CD4-positive, alpha-beta T cell treated with Interleukin-6 at 100 ng/mL for 8 hours (primary cell): ENCODE results near the gene PRIMPOL.
"Not testable (repeated sequence)": the region's sequence is repeated elsewhere in the genome, so short reads cannot be mapped to it uniquely, and the experiment has no call there.

ENCODE experiments used
- DNase-seq: peaks from one replicate; pipeline ENCODE4 v3.0.0-alpha.2; 2020; ENCODE audit warnings: mixed read lengths, low spot score

Gene PRIMPOL

GRCh38 chr4:184713887-184714286 is 64.3 kb downstream of the PRIMPOL start:
- DNase-seq, result no peak

- DNase-seq, result no peak
Observed at GRCh38 chr4:184715526-184715925, 66.0 kb downstream of the PRIMPOL start.

DNA sequence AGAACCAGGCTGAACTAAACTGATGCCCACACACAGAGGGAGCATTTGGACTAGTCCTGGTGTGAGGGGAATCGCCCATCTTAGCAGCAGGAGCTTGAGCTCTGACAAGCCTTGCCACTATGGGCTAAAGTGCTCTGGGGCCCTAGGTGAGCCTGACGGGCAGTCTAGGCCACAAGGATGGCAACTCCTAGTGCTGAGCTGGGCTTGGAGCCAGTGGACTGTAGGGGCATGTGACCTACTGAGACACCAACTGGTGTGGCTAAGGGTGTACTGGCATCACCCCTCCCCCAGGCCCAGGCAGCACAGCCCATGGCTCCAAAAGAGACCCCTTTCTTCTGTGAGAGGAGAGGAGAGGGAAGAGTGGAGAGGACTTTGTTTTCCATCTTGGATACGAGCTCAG is 69.9 kb downstream of the PRIMPOL start:
- DNase-seq, result no peak

DNA sequence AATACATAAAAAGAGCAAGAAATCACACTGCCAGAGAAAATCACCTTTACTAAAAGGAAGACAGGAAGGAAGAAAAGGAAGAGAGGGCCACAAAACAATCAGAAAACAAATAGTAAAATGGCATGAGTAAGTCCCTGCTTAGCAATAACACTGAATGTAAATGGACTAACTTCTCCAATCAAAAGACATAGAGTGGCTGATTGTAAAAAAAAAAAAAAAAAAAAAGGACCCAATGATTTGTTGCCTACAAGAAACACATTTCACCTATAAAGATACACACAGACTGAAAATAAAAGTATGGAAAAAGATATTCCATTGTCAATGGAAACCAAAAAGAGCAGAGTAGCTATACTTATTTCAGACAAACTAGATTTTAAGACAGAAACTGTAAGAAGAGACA is 71.7 kb downstream of the PRIMPOL start:
- DNase-seq, result no peak

DNA sequence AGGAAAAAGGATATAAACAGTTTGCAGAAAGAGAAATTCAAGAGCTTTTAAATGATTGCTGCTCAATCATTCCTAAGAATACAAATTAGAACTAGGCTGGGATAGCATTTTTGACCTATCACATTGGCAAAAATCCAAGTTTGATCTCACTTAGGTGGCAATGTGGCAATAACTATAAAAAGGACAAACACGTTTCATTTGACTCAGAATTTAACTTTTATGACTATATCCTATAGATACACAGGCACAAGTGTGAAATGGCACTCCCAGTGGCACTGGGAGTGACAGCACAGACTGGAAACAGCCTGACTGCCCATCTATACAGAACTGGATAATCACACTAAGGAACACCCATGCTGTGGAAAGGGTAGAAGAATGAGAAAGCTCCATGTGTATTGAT is 73.3 kb downstream of the PRIMPOL start:
- no peak for DNase-seq

DNA sequence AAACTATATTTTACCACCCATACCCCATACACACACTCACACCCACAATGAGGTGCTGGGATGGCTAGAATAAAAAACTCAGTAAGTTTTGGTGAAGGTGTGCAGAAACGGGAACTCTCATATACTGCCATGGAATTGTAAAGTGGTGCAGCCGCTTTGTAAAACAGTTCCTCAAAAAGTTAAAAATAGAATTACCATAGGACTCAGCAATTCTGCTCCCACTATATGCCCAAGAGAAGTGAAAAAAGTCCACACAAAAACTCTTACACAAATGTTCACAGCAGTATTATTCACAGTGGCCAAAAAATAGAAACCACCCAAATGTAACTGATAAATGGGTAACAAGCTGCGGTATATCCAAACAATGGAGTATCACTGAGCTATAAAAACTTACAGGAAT is 77.9 kb downstream of the PRIMPOL start:
- DNase-seq, result no peak

DNA sequence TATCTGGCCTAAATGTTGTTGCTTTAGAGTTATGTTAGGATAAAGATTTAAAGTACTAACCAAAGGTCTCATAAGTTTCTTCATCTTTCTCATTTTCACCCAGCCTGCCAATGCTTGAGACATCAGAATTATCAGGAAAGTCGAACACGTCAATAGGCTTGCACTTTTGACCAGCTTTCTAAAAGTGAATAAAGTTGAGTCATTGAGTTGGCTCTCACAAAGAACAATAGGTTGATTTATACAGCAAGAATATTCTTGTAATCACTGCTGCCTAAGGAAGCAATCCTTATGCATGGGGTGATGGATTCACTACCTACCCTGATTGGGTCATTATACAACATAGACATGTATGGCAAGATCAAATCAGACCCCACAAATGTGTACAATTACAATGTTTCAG is 79.3 kb downstream of the PRIMPOL start:
- DNase-seq, result no peak

GRCh38 chr4:184729946-184730345 is 80.4 kb downstream of the PRIMPOL start:
- no peak for DNase-seq

DNA sequence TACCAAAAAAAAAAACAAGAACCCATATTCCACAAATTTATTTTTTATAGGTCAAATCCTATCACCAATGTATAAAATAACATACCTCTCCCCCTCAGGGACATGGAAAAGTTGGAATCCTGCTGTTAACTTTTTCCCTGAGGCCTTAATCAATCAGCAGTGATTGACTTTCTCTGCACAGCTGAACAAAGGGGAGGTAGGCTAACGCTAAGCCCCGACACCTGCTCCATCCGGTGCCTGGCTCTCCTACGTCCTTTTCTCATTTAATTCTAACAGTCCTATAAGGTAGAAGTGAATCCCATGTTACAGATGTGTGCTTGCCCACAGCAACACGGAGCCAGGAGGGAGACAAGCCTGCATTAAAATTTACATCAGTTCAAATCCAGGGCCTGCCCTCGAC is 81.5 kb downstream of the PRIMPOL start:
- DNase-seq, result no peak

- no peak for DNase-seq
Observed at GRCh38 chr4:184732126-184732525, 82.6 kb downstream of the PRIMPOL start.

GRCh38 chr4:184733654-184734524 is 84.4 kb downstream of the PRIMPOL start, which contains the start of gene CENPU:
Gene CENPU (minus strand): TSS chr4:184734096. CDS start chr4:184734062, 34 bp downstream.
- peak; percentile 95 for DNase-seq

DNA sequence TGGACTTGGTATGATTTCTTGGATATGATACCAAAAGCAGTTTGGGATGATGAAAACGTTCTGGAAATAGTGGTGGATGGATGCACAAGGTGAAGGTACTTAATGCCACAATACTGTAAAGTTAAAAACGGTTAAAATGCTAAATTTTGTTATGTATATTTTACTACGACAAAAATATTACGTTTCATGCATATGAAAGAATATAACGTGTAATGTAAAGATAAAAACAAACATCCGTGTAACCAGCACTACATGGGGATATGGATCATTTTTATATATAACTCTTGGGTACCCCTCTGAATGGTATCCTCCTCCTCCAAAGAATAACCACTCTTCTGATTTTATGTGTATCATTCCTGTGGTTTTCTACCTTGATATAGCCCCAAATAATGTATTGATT is 85.2 kb downstream of the PRIMPOL start:
- DNase-seq, result no peak

GRCh38 chr4:184739575-184739974 is 90.0 kb downstream of the PRIMPOL start:
- DNase-seq, result not testable (repeated sequence)

DNA sequence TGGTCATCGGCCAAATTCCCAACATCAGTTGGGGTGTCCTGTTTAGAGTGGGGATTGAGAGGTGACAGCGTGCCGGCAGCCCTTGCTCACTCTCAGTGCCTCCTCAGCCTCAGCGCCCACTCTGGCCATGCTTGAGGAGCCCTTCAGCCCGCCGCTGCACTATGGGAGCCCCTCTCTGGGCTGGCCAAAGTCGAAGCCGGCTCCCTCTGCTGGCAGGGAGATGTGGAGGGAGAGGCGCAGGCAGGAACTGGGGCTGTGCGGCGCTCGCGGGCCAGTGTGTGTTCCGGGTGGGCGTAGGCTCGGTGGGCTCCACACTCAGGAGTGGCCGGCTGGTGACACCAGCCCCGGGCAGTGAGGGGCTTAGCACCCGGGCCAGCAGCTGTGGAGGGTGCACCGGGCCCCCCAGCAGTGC is 91.4 kb downstream of the PRIMPOL start:
- no peak for DNase-seq

DNA sequence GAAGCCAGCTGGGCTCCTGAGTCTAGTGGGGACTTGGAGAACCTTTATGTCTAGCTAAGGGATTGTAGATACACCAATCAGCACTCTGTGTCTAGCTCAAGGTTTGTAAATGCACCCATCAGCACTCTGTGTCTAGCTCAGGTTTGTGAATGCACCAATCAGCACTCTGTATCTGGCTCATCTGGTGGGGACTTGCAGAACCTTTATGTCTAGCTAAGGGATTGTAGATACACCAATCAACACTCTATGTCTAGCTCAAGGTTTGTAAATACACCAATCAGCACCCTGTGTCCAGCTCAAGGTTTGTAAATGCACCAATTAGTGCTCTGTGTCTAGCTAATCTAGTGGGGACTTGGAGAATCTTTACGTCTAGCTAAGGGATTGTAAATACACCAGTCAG is 92.1 kb downstream of the PRIMPOL start:
- DNase-seq, result not testable (repeated sequence)

DNA sequence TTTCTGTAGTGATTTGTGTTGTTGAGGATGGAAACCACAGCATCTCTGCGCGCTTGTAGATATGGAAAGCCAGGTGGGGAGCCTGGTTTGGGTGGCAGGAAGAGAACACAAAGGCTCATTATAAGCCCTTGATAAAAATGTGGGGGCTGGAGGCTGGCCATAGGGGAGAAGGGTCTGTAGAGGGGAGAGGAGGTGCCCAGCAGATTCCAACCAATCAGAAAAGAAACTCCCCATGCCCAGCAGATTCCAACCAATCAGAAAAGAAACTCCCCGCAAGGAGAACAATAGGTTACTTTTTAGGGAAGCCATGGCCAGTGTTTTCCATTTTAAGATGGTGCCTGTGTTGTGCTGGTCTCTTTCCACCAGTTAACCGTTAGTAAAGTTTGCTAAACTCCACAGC is 94.1 kb downstream of the PRIMPOL start:
- DNase-seq, result no peak

GRCh38 chr4:184744236-184744635 is 94.7 kb downstream of the PRIMPOL start:
- no peak for DNase-seq
